ENCODE data around the gene FREM1.

DNA sequence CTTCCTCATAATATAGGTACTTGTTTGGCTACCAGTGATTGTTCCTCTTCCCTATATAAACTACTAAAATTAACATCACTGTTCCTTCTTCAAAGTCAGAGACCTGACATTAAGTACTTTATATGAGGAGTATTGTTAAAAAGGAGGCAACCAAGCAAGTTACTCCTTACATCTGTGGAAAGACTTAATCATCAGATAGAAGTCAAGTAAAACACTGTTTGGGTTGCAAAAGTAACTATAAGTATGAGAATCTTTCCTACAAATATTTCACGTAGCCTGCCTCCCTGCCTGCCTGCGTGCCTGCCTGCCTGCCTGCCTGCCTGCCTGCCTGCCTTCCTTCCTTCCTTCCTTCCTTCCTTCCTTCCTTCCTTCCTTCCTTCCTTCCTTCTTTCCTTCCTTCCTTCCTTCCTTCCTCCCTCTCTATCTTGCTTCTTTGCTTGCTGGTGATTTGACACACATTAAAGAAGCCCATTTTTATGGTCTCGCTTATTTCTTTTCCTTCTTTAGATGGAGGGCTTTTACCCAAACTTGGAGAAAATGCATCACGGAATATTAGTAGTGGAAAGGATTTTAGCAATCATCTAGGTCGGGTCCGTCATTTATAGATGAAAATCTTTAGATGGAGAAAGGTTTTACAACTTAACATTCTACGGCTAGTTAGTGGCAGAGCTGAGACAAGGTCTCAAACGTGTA lies 190.9 kb downstream of the FREM1 start:
- TF ChIP-seq POLR2A (IDR thresholded peaks at IDR 0.05): no peak
- TF ChIP-seq, protein P1, sequence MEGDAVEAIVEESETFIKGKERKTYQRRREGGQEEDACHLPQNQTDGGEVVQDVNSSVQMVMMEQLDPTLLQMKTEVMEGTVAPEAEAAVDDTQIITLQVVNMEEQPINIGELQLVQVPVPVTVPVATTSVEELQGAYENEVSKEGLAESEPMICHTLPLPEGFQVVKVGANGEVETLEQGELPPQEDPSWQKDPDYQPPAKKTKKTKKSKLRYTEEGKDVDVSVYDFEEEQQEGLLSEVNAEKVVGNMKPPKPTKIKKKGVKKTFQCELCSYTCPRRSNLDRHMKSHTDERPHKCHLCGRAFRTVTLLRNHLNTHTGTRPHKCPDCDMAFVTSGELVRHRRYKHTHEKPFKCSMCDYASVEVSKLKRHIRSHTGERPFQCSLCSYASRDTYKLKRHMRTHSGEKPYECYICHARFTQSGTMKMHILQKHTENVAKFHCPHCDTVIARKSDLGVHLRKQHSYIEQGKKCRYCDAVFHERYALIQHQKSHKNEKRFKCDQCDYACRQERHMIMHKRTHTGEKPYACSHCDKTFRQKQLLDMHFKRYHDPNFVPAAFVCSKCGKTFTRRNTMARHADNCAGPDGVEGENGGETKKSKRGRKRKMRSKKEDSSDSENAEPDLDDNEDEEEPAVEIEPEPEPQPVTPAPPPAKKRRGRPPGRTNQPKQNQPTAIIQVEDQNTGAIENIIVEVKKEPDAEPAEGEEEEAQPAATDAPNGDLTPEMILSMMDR (IDR thresholded peaks at IDR 0.05): no peak
